ENCODE data around the gene ZNF385B.

Gene ZNF385B

GRCh38 chr2:179435000-179435399 is 426.4 kb downstream of the ZNF385B start:
- FAIRE-seq: no peak

- FAIRE-seq: no peak
These were observed 427.1 kb downstream of the ZNF385B start for GRCh38 chr2:179434357-179434756.

DNA sequence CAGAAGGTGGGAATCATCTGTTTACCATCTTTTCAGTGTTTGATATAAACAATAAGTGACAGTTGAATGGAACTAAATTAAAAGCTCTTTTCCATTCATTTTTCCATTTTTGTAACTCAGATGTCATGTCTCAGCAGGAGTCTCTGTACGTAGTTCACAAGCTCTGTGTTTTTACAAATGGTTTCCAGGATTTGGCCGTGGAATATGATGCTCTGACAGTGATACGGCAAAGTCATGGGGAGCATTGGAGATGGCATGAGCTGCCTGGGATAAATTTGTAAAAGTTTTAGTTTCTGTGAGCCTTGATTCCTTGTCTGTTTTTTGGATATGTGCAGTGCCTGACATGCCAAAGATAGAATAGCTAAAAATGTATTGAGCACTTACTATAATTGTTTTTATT is 428.7 kb downstream of the ZNF385B start:
- FAIRE-seq: no peak

DNA sequence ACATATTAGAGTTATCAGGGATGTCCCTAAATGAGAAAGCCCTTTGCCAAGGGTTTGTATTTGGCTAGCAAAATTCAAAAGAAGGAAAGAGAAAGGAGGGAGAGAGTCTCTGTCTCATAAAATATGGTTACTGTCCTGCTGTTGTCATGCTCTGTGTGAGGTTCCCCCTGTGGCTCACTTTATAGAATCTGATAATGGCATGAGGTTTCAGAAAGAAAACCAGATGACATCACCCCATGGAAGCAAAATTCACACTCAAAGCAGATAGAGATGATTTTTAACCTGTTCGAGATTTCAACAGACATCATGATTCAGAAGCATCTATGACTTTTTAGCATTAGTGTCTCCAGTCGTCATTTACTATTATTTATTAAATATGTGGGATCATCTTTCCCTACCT is 431.8 kb downstream of the ZNF385B start:
- FAIRE-seq: no peak

GRCh38 chr2:179429060-179429471 is 432.3 kb downstream of the ZNF385B start:
- FAIRE-seq: no peak

GRCh38 chr2:179428649-179429048 is 432.8 kb downstream of the ZNF385B start:
- no peak for FAIRE-seq

DNA sequence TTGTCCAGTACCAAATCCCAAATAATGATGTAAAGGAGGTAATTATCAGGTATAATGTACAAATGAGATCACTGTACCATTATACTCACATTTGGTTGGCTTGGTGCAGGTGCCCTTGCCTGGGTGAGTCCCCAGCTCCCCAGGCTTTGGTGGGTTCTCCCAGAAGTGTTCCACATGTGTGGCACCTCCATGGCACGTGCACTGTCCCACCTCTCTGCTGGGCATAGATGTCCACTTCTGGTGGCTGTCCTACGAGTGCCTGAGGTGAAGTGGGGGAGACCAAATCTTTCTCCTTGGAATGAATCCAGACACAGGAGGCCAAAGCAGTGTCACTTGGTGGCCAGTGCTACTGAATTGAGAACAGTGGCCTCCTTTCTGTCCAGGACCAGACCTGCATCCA is 434.3 kb downstream of the ZNF385B start:
- no peak for FAIRE-seq

DNA sequence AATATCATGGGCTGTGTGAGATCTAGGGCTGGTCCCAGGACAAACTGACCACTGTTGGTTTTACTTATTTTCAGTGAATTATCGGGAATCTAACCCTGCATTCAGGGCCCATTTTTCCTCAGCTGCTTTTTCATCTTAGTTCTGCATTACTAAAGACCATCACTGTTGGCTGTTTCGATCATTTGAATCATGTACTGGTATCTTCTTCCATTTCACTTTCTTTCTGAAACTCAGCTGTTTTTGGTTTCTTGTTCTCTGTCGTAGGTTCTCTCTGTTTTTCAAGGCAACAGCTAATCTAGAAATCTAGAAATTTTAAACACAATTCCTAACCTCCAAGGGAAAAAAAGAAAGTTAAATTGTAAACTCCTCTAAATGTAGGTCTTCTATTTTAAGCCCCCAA is 436.8 kb downstream of the ZNF385B start:
- no peak for FAIRE-seq

DNA sequence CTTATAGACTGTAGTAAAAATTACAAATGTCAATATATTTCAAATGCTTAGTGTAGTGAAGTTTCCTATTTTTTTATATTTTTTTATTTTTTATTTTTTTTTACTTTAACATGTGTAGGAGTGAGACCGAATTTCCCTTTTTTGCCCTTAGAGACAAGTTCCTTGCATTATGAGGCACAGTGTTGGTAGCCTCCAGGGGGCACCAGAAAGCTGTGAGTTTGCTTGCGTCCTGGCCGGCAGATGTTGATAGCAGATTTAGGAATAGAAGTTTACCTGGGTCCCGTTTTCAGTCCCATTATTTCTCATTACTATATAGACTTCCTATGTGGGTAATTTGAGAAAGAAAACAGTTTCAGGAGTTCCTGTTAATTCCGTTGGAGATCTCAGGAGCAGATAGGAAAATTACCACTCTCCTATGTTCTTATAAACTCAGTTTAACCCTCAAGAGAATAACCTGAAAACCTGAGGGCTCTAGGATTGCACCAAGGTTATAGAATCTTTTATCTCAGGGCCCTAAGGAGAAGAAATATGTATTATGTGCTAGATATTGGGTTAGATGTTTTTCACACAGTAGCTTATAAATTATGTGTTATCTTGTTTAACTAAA is 439.3 kb downstream of the ZNF385B start:
- peak; percentile 78 for FAIRE-seq

DNA sequence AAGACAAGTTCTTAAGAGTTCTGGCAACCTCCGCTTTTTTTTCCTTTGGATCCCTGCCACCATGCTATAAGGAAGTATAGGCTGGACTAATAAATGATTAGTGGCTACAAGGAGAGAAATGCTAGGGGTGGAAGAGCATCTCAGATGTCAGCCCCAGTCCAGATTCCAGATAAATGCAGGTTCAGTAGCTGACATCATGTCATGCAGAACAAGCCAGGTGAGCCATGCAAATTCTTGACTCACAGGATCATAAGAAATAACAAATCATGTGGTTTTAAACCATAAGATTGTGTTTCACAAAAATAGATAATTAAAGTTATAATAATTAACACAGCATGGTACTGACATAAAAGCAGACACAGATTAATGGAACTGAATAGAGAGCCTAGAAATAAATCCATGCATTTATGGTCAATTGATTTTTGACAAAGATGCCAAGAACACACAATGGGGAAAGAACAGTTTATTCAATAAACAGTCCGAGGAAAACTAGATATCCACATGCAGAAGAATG is 443.9 kb downstream of the ZNF385B start:
- no peak for FAIRE-seq

DNA sequence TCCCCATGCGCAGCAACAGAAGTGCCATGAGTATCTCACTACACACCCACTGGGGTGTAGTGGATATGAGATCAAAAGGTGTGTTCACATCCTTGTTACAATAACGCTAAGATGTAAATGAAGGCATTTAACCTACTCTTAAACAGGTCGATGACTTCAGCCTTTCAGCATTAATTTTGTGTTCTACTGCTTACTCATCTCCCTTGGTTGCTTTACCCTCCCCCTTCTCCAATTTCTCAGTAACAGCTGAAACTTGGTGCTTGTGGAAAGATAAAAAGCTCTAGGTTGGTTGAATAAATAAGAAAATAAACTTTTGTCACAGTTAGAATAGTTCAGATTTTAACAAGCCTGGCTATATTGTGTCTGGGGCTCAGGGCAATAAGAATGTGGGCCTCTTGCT is 449.3 kb downstream of the ZNF385B start:
- no peak for FAIRE-seq

- no peak for FAIRE-seq
These were observed 450.7 kb downstream of the ZNF385B start for GRCh38 chr2:179410552-179411356.

- FAIRE-seq: no peak
These were observed 457.8 kb downstream of the ZNF385B start for GRCh38 chr2:179403624-179404023.

DNA sequence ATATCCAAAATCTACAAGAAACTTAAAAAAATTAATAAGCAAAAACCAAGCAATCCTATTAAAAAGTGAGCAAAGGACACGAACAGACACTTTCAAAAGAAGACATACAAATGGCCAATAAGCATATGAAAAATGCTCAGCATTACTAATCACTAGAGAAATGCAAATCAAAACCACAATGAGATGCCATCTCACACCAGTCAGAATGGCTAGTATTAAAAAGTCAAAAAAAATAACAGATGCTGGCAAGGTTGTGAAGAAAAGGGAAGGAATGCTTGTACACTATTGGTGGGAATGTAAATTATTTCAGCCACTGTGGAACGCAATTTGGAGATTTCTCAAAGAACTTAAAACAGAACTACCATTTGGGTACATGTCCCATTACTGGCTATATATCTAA is 467.9 kb downstream of the ZNF385B start:
- FAIRE-seq: no peak

All from colon (tissue), 2 donors.